ENCODE measurements around the gene POLR2C. TPM values are rescaled to one million over a fixed set of nuclear protein-coding genes. Genes with fewer than 3 reads are reported as not detected.

Gene POLR2C
- total and polyA plus RNA-seq, 2 of the 13 experiments (the other 11 are each of a cell fraction or from before 2014, with no cell fraction given), result 104 to 216 TPM

- TF ChIP-seq ZBTB20 (CRISPR knock-in tag; IDR thresholded peaks at IDR 0.05; ENCODE audit: borderline replicate concordance, low read depth) (no peak), ZNF101 (CRISPR knock-in tag; IDR thresholded peaks at IDR 0.05; ENCODE audit: borderline replicate concordance, low read depth) (no peak), SUZ12 (IDR thresholded peaks at IDR 0.05; ENCODE audit: low read depth, low read length) (no peak), ZSCAN29 (CRISPR knock-in tag; conservative IDR thresholded peaks at IDR 0.05) (no peak), ZMYM4 (CRISPR knock-in tag; IDR thresholded peaks at IDR 0.05) (no peak), RNF219 (CRISPR knock-in tag; IDR thresholded peaks at IDR 0.05) (no peak), MAX (IDR thresholded peaks at IDR 0.05) (no peak), GABPB1 (CRISPR knock-in tag; IDR thresholded peaks at IDR 0.05) (peak; percentile 53; the same call in 1 of the 2 replicates), ZBTB38 (CRISPR knock-in tag; IDR thresholded peaks at IDR 0.05) (no peak), FLYWCH1 (CRISPR knock-in tag; IDR thresholded peaks at IDR 0.05) (no peak), ZGPAT (CRISPR knock-in tag; IDR thresholded peaks at IDR 0.05) (peak; percentile 60; the same call in 1 of the 2 replicates), STAG1 (CRISPR knock-in tag; IDR thresholded peaks at IDR 0.05) (peak; percentile 97), CEBPG (CRISPR knock-in tag; IDR thresholded peaks at IDR 0.05) (0 out of 2 replicates have a peak, but pooled peaks have one; percentile 20), HOXD1 (CRISPR knock-in tag; IDR thresholded peaks at IDR 0.05) (no peak), WIZ (CRISPR knock-in tag; IDR thresholded peaks at IDR 0.05) (no peak), RARA (CRISPR knock-in tag; IDR thresholded peaks at IDR 0.05) (no peak), BHLHE40 (IDR thresholded peaks at IDR 0.05; ENCODE audit: low read length) (no peak), SOX6 (IDR thresholded peaks at IDR 0.05) (no peak), SOX6 (CRISPR knock-in tag; IDR thresholded peaks at IDR 0.05) (0 out of 2 replicates have a peak, but pooled peaks have one; percentile 21), MATR3 (CRISPR knock-in tag; IDR thresholded peaks at IDR 0.05) (no peak), SIN3B (IDR thresholded peaks at IDR 0.05; ENCODE audit: low read length) (no peak), ZNF546 (CRISPR knock-in tag; conservative IDR thresholded peaks at IDR 0.05) (no peak)
These were observed 40.2 kb upstream of the POLR2C start (continued) for GRCh38 chr16:57422026-57422944.
